Activated T-cell treated with anti-CD3 and anti-CD28 coated beads for 24 hours (primary cell): Measurements from ENCODE around the gene ZNF391.
"Not testable (repeated sequence)": the region's sequence is repeated elsewhere in the genome, so short reads cannot be mapped to it uniquely, and the experiment has no call there.

Source experiments
- DNase-seq: peaks from one replicate; pipeline ENCODE4 v3.0.0-alpha.2; 2020; ENCODE audit warnings: low read depth

The ZNF391 gene

GRCh38 chr6:27388293-27389197 lies at the start of gene ZNF391:
Gene ZNF391, plus strand, starts transcription at chr6:27388759. Its CDS starts 11,612 bp downstream, at chr6:27400371.
- peak; percentile 68 for DNase-seq

GRCh38 chr6:27352850-27353249 lies 35.7 kb upstream of the ZNF391 start:
- DNase-seq, result no peak

- no peak for DNase-seq
Observed at GRCh38 chr6:27358786-27359185, 29.8 kb upstream of the ZNF391 start.

DNA sequence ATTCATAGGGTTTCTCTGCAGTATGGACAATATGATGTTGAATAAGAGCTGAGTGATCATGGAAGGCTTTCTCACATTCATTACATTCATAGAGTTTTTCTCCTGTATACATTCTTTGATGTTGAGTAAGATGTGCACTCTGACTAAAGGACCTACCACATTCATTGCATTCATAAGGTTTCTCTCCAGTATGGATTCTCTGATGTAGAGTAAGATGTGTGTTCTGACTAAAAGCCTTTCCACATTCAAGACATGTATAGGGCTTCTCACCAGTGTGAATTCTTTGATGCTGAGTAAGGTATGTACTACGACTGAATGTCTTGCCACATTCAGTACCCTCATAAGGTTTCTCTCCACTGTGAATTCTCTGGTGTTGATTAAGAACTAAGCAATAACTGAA lies 29.3 kb upstream of the ZNF391 start:
- no peak for DNase-seq

- DNase-seq, result no peak
Observed at GRCh38 chr6:27368202-27368601, 20.4 kb upstream of the ZNF391 start.

DNA sequence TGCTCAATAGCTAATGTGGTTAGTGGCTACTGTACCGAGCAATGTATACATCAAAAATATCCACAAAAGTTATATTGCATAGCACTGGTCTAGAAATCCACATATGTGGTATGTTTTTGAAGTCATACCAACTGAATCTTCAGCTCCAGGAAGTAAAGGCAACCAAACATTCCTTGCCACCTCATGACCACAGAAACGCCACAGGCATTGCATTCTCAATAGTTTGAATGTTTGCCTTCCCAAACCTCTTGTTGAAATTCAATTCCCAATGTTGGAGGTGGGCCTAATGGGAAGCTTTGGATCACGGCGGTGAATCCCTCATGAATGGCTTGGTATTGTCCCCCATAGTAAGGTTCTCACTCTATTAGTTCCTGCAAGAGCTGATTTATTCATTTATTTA lies 18.2 kb upstream of the ZNF391 start:
- DNase-seq, result no peak

DNA sequence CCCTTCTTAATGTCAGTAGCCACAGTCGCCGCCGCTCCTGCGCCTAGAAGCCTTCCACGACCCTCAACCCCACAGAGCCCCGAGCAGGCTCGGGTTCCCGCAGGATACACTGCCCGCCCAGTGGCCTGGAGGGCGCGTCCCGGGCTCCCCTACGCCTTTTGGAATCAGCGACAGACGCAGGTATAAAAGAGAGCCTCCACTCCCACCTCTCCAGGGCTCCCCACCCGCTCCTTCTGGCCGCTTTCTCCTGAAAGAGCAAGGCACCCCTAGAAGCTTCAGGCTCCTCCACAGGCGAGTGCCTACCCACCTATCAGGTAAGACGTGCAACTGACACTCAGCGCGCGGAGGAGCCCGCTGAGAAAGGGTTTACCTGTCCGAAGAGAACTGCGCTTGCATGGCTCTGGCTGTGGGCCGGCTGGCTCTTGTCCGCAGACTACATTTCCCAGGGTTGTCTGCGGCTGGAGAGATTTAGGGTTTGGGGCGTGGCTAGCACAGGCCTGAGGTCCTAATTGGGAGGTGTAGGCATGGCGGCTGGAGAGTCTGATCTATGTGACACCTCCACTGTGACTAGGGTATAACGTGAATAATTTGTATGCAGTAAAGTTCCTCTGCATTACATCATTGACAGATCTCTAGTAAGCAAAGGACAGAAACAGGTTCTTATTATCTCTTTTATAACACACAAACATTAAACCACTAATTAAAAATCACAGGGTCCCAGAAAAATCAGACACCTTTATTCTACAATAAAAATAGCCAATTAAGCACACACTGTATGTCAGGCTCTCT lies 13.5 kb upstream of the ZNF391 start:
- peak; percentile 70 for DNase-seq

DNA sequence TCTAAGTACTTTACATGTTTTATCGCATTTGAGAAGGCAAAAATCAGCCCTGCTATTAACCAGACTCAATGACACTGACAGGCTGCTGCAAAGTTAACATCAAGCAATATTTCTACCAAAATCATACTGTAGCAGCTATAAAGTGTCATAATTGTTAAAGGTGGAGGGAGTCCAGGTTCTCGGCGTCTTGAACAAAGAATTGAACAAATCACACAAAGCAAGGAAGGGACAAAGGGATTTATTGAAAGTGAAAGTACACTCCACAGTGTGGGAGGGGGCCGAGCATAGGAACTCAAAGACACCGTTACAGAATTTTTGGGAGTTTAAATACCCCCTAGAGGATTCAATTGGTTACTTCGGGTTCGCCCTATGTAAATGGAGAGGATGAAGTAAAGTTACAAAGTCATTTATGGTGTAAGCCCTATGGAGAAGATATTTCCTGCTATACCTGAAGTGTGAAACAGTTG lies 12.9 kb upstream of the ZNF391 start:
- DNase-seq, result no peak

- not testable (repeated sequence) for DNase-seq
Observed at GRCh38 chr6:27378406-27378805, 10.2 kb upstream of the ZNF391 start.

GRCh38 chr6:27381001-27381400 lies 7.6 kb upstream of the ZNF391 start:
- DNase-seq, result not testable (repeated sequence)

GRCh38 chr6:27383011-27383410 lies 5.5 kb upstream of the ZNF391 start:
- no peak for DNase-seq

DNA sequence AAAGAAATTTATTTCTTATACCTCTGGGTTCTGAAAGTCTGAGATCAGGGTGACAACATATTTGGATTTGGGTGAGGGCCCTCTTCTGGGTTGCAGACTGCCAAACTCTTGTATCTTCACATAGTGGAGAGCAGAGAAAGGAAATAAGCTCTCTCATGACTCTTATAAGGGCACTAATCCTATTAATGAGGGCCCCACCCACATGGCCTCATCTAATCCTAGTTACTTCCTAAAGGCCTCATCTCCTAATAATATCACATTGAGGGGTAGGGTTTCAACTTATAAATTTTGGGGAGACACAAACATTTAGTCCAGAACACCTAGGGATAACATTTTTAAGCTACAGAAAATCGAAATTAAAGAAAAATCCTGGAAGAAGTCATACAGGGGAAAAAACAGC lies 5.1 kb upstream of the ZNF391 start:
- no peak for DNase-seq

GRCh38 chr6:27392623-27393022 lies 4.1 kb downstream of the ZNF391 start:
- no peak for DNase-seq

- no peak for DNase-seq
Observed at GRCh38 chr6:27394073-27394472, 5.5 kb downstream of the ZNF391 start.

DNA sequence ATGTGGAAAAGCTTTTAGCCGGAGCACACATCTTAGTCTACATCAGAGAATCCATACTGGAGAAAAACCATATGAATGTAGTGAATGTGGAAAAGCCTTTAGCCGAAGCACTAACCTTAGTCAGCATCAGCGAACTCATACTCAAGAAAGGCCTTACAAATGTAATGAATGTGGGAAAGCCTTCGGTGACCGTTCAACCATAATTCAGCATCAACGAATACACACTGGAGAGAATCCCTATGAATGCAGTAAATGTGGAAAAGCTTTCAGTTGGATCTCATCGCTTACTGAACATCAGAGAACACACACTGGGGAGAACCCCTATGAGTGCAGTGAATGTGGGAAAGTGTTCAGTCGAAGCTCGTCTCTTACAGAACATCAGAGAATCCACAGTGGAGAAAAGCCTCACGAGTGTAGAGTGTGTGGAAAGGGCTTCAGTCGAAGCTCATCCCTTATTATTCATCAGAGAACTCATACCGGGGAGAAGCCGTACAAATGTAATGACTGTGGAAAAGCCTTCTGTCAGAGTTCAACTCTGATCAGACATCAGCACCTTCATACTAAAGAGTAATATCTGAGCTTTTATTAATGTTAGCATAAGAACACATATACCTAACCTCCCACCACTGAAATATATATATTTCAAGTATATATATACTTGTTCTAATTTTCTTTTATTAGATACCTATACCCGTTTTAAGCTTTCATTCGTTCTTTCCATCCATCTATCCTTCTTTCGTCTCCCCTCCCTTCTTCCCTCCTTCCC lies 12.5 kb downstream of the ZNF391 start:
- DNase-seq, result no peak

GRCh38 chr6:27406085-27406484 lies 17.5 kb downstream of the ZNF391 start:
- DNase-seq, result no peak

DNA sequence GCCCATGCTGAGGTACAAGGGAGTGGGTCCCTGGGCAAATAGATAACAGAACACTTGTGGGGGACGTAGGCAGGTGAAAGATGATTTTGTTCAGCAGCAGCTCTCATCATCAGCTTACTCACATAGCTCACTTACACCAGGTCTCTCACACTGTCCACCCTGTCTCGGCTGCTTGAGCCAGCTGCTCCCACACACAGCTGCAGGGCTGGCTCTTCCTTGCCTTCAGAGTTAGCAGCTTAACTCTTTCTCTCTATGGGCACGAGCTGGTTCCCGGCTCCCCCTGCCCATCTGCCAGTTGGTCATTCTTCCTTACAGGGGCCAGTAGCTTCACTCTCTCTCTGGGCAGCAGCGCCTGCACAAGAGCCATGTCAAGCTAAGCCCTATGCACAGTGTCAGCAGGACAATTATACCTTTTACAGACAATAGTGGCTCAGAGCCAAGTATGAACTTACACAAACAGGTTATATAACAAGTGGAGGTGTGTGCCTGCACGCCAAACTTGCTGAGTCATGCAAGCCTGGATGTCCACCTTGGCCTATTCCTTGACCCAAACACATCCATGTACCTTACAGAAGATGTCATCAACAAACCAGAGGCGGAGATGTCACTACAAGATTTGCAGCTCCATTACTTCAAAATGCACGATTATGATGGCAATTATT lies 18.7 kb downstream of the ZNF391 start:
- no peak for DNase-seq

DNA sequence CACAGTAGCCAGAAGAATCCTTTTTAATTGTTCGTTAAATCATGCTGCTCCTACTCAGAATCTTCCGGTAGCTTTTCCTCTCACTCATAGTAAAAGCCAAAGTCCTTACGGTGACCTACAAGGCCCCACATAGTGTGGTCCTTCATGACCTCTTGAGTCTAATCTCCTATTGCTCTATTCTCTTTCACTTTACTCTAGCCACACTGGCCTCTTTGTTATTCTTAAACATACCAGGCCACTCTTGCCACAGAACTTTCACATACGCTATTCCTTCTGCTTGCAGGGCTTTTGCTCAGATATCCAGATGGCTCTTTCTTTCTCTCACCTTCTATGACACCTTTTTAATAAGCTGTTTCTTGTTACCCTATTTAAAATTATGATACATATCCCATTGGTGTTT lies 25.7 kb downstream of the ZNF391 start:
- DNase-seq, result no peak

GRCh38 chr6:27414996-27415395 lies 26.4 kb downstream of the ZNF391 start:
- DNase-seq, result no peak

GRCh38 chr6:27415898-27416297 lies 27.3 kb downstream of the ZNF391 start:
- DNase-seq, result no peak

DNA sequence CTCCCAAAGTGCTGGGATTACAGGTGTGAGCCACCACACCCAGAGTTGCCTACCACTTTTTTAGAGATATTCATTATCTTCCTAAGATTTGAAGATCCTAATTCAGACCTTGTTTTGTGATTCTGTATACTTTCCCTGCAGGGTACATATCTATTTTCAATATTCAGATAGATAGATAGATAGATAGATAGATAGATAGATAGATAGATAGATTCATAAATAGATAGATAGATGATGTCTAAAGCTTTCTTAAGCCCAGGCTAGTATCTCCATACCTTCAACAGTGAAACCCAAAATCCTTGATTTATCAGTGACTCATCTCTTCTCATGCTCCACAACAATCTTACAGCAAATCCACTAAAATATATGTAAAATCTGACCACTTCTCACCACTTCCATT lies 30.8 kb downstream of the ZNF391 start:
- DNase-seq, result no peak
